ENCODE data around the gene NUDT4B.
"Not testable (repeated sequence)": the region's sequence is repeated elsewhere in the genome, so short reads cannot be mapped to it uniquely, and the experiment has no call there.

NUDT4B gene

GRCh38 chr1:148743200-148743599, 5.4 kb upstream of the NUDT4B start:
- DNase-seq = not testable (repeated sequence)

GRCh38 chr1:148743726-148744720, 4.6 kb upstream of the NUDT4B start:
- DNase-seq = not testable (repeated sequence)

GRCh38 chr1:148749335-148749681, 734 bp downstream of the NUDT4B start:
- not testable (repeated sequence) for DNase-seq

GRCh38 chr1:148756231-148756630, 7.7 kb downstream of the NUDT4B start:
- not testable (repeated sequence) for DNase-seq

- DNase-seq = not testable (repeated sequence)
Observed at GRCh38 chr1:148757446-148757845, 8.9 kb downstream of the NUDT4B start.

GRCh38 chr1:148758412-148758811, 9.8 kb downstream of the NUDT4B start:
- DNase-seq = not testable (repeated sequence)

GRCh38 chr1:148758925-148759324, 10.4 kb downstream of the NUDT4B start:
- DNase-seq = not testable (repeated sequence)

GRCh38 chr1:148759749-148760148, 11.2 kb downstream of the NUDT4B start:
- DNase-seq = not testable (repeated sequence)

- DNase-seq = not testable (repeated sequence)
Observed at GRCh38 chr1:148760206-148760605, 11.6 kb downstream of the NUDT4B start.

- not testable (repeated sequence) for DNase-seq
Observed at GRCh38 chr1:148761360-148761759, 12.8 kb downstream of the NUDT4B start.

- DNase-seq = not testable (repeated sequence)
Observed at GRCh38 chr1:148765238-148766019, 16.9 kb downstream of the NUDT4B start.

GRCh38 chr1:148768541-148768940, 20.0 kb downstream of the NUDT4B start:
- not testable (repeated sequence) for DNase-seq

GRCh38 chr1:148769495-148769894, 20.9 kb downstream of the NUDT4B start:
- not testable (repeated sequence) for DNase-seq

- DNase-seq = not testable (repeated sequence)
Observed at GRCh38 chr1:148773690-148774089, 25.1 kb downstream of the NUDT4B start.

- not testable (repeated sequence) for DNase-seq
Observed at GRCh38 chr1:148774102-148774501, 25.5 kb downstream of the NUDT4B start.

GRCh38 chr1:148775263-148775662, 26.7 kb downstream of the NUDT4B start:
- not testable (repeated sequence) for DNase-seq

- not testable (repeated sequence) for DNase-seq
Observed at GRCh38 chr1:148777649-148778048, 29.1 kb downstream of the NUDT4B start.

- DNase-seq = not testable (repeated sequence)
Observed at GRCh38 chr1:148780404-148780803, 31.8 kb downstream of the NUDT4B start.

GRCh38 chr1:148791543-148792099, 43.0 kb downstream of the NUDT4B start:
- not testable (repeated sequence) for DNase-seq

GRCh38 chr1:148793762-148794332, 45.3 kb downstream of the NUDT4B start:
- not testable (repeated sequence) for DNase-seq
